ENCODE measurements around the gene ADGRL3.
"Not testable (repeated sequence)": the region's sequence is repeated elsewhere in the genome, so short reads cannot be mapped to it uniquely, and the experiment has no call there.

Gene ADGRL3

DNA sequence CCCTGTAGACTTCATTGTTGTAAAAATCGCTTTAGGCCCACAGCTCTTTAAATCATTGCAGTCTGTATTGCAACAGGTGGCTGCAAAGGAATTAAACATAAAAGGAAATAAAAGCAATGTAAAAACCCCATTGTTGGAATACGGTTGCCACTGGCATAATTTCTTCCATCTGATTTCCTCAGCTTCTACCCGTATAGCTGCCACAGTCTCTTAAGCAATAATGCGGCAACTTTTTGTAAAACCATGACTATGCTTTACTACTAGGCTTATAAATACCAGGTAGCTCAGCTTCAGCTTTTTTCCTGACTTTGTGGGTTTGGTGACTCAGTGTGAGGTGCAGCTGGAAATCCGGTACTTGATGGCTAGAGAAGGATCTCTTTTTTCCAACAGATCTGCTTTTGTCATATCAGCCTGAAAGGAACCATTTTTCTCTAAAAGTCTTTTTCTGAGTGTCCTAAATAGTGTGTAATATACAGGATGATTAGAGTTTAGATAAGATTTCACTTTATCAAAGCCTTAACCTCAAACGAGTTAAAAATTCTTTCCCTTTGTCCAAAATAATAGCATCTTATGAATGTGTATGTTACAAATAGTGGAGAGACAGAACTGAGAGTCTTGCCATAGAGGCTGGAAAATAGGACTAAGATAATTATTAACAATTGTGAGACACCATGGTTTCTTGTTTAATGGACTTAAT is 268.0 kb downstream of the ADGRL3 start:
- peak; percentile 39 for DNase-seq (ENCODE audit: low spot score)
- peak; percentile 58 for FAIRE-seq

DNA sequence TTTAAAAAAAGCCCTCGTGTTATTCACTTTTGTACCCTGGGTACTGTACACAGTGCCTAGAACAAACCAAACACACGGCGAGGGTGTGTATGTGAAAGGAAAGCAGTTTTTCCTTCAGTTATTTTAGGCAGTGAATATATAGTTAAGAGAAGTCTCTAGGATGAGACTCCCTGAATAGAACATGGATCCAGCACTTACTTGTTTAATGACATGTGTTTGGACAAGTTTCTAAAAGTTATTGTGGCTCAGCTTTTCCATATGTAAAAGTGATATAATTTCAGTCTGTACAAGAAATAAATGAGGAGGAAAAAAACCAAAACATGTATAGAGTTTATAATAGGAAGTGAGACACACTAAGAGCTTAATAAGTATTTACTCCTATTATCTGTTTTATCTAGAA is 273.2 kb downstream of the ADGRL3 start:
- FAIRE-seq: no peak
- DNase-seq (ENCODE audit: low spot score): no peak

DNA sequence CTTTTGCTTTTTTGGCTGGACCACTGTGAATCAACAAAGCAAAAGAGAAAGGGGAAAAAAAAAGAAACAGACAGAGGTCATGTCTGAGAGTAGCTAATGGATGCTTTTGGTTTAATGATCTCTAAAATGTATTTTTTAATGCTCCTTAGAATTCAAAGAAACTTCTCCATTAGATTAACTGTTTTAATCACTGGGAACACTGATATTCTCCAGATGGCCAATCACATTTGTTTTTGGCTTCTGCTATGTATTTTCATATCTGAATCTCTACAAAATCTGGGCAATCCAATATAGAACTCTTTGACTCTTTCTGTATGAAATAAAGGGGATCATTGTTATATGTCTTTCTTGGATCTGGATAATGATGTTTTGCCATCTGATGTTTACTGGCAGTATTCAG is 278.2 kb downstream of the ADGRL3 start:
- DNase-seq (ENCODE audit: low spot score) (no peak), FAIRE-seq (no peak)

DNA sequence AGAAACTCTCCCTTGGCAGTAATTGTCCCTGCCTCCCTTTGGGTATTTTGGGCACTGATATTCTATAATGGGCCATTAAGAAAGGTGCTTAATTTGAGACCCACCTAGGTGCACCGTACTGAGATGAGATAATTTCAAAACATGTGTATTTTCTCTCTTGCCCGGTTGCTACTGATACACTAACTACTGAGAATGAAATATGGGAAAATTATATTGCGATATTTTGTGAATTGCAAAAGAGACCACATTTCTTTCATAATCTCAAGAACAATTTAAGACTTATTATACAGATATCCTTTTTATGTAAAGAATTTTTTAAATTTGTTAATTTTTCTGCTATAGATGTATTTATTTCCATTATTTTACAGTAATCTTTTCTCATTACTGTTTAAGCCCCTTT is 284.9 kb downstream of the ADGRL3 start:
- FAIRE-seq (no peak), DNase-seq (ENCODE audit: low spot score) (no peak)

DNA sequence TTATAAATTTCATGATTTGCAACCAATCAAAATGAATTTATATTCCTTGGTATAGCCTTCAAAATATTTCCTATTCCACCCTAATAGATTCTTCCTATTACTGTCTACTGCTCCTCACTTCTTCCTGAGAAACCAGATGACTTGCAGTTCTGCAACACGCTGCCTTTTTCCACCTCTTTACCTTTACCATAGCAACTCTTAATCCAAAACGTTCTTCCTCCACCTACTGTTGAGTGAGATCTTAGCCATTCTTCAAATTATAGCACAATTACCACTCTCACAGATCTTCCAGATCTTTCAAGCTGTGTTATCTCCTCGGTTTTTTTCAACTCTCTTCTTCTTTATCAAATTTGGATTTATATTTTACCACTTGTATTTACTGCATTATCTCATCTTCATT is 289.8 kb downstream of the ADGRL3 start:
- no peak for FAIRE-seq
- no peak for DNase-seq (ENCODE audit: low spot score)

DNA sequence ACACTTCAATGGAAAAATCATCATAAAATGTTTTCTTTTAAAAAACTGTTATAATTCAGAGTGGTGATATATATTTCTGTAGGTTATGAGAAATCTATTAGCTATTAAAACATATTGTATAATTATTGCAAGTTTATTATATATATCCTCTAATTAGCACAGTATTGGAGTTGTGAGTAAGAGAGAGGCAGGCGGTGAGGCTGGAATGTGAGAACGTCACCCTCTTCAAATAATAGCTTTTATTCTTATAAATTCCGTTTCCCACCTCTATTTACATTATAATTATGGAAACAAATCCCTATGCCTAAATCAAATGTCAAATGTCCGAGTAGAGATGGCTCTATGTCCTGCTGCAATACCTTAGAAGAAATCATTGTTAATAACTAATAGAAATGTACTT is 292.9 kb downstream of the ADGRL3 start:
- FAIRE-seq: no peak
- no peak for DNase-seq (ENCODE audit: low spot score)

DNA sequence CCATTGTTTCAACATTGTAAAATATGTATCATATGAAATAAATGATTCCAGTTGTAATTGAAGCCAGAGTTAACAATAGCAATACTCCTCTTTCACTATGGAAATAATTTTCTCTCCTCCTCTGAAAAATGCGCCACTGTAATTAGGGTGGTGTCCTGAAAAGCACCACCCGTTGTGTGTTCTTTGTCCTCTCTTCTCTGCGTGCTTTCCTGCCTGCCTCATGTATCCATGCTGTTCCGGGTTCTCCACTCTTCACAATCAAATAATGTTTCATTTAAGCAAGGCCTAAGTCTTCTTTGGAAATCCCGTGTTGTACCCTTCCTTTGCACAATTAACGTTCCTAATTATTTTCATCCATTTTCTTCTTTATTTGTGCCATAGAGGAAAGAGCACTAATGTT is 293.3 kb downstream of the ADGRL3 start:
- FAIRE-seq: no peak
- no peak for DNase-seq (ENCODE audit: low spot score)

DNA sequence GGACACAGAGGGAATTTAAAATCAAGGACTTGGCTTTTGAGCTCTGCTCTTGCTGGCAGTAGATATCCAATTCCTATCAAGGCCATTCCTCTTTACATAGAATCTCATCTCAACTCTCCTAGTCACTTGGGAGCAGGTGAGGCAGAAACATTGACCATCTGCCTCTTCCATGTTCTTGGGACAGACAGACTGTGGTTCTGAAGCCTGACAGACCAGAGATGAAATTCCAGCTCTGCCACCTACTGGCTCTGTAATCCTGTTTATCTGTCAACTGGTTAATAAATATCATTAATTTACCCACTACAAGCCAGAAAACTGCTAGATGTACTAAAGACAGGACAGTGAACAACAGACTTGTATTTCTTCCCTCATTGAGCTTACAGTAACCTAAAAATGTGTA is 300.8 kb downstream of the ADGRL3 start:
- DNase-seq (ENCODE audit: low spot score): no peak
- FAIRE-seq: no peak

DNA sequence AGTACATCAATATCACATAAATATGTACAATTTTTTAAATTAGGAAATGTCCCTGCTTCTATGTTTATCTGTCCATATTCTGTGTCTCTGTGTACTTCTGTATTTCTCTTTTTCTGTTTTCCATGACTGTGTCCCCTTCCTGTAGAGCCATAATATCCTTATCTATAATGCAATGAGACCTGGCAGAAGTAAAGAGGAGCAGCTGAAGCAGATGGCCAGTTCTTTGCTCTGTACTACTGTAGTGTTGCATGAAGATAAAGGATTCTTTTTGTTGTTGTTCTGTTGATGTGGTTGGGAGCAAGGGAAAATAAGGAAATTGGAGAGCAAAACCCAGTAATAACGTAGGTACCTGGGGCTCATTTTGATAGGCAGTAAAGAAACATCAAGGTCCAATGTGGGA is 301.7 kb downstream of the ADGRL3 start:
- no peak for DNase-seq (ENCODE audit: low spot score)
- FAIRE-seq: no peak

DNA sequence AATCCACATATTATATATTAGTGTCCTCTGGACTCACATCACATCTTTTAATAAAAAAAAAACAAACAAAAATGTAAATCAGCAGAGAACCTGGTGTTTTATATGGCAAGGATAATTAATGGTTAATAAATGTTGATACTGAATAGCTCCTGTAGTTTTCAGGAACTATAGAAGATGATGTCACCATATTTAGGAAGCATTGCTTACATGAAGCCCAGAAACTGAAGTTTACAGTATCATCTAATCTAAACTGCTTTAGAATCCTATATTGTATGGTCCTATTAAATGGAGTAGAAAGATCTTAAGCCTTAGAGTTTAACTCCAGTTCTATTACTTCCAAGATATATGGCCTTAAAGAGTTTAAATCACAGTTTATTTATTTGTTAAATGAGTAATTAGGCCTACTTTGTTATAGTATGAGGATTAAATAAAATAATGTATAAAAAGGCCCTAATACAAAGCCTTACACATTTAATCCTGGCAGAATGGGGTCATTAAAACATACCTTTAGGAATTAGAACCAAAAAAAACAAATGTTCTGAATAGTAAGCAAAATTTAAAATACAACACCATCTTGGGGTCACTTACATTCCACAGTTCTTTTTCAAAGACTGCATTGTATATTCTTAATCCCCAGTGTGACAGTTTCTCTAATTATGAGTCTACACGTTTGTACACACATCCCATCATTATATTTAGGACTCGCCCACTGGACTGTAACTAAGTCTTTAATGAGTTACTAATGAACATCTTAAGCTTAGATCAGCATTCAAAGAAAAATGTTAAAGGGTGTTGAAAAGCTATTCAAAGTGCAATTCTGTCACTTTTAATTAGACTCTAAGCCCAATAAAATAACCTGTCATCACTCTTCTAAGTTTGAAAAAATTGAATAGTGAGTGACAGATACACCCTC is 305.9 kb downstream of the ADGRL3 start:
- FAIRE-seq: no peak
- DNase-seq (ENCODE audit: low spot score): no peak

DNA sequence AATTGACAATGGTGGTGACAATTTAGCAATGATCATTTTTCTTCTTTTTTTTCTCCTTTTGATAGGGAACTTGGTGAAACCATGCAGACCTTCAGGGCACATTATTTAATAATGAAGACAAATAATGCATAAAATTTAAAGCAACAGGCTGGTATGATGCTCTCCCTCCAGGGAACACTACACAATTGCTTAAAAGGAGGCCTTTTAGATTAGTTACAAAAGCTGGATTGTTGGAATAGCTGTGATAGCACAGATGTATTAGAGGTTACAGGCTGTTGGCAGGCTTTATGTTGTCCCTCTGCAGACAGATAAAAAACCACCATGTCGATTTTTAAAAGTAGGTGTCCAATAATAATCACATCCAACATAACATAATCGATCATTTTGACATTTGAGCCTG is 307.0 kb downstream of the ADGRL3 start:
- no peak for FAIRE-seq
- DNase-seq (ENCODE audit: low spot score): no peak

DNA sequence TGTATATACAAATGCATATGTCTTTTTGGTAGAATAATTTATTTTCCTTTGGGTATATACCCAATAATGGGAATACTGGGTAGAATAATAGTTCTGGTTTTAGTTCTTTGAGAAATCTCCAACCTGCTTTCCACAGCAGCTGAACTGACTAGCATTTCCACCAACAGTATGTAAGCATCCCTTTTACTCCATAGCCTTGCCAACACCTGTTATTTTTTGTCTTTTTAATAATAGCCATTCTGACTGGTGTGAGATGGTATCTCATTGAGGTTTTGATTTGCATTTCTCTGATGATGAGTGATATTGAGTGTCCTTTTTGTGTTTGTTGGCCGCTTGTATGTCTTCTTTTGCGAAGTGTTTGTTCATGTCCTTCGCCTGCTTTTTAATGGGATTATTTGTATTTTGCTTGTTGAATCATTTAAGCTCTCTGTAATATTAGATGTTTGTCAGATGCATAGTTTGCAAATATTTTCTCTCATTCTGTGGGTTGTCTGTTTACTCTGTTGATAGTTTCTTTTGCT is 309.7 kb downstream of the ADGRL3 start:
- not testable (repeated sequence) for FAIRE-seq; DNase-seq (ENCODE audit: low spot score)

DNA sequence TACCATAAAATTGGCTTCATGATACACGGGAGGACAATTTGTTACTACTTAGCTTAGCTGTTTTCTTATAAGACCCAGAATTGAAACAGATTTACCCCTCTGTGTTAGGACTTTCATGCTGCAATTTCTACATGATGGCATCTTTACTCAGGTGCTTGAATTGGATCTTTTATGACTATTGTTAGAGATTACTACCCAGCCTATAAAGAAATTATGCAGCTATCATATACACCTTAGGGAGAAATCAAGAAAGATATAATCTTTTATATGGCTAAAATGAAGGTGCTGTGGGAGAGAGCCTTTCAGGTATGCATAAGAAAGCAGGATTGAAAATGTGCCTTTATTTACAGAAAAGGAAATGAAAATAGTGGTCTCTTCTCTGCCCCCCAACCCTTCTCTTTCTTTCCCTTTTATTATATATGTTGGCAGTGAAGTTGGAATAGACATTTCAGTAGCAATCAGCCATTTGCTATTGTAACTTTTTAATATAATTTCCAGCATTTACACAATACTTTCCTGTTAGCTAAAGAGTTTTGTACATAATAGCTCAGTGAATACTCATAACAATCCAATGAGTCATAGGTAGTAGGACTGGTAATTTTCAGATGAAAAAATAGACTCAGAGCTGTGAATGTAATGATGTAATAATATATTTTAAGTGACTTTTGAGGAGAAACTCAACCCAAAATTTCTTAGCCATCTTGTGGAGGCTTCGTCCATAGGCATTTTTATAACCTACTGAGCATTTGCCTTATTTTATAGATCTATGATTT is 311.8 kb downstream of the ADGRL3 start:
- DNase-seq (ENCODE audit: low spot score): no peak

DNA sequence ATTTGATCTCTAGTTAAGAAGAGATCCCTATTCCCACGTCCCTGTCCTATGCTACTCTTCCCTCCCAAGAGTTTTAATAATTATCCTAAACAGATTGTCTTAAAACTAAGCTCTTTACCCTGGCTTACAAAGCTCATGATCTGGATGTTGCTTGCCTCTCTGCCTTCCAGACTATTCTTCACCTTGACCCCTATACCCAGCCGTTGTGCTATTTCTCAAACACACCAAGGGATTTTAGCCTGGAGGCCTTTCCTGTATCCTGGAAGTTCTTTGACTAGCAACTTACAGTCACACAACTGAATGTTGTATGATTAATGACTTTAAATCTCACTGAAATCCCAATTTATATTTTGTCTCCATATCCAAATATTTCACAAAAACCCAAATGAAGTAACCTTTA is 314.9 kb downstream of the ADGRL3 start:
- no peak for DNase-seq (ENCODE audit: low spot score)
- no peak for FAIRE-seq

More for the DNA sequence above, 311.8 kb downstream of the ADGRL3 start:
- FAIRE-seq: no peak

DNA sequence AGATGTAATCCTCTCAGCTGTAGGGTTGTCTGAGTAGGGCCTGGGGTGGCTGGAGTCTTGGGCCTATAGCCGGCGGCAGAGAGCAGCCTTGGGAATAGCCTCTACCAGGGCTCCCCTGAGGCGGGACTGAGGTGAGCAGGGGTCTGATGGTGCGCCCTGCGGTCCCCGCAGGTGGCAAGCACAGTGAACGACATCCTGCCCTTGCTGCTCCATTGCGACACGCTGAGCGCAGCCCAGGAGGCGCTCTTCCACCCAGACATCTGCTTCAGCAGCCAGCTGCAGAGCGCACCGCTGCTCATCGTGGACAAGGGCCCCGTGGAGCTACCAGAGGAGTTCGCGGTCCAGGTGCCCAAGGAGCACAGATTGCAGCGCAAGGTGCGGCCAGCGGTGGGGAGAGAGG is 317.0 kb downstream of the ADGRL3 start:
- FAIRE-seq: no peak
- no peak for DNase-seq (ENCODE audit: low spot score)

DNA sequence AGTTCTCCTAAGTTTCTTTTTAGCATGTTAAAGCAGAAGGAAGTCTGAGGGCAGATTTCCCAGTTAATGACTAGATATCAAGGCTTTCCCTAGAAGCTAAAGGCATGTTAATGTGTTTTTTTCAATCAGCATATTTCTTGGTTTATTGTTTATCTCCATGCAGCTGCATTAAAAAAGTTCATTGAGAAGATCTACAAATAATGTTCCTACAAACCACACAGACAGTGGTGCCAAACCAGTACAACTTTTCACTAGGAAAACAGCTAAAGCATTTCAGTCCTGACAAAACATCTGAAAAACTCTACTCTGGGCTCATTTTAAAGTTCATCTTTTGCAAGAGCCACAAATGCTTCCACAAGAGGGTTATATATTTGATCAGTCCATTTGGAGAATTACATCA is 320.0 kb downstream of the ADGRL3 start:
- no peak for FAIRE-seq
- DNase-seq (ENCODE audit: low spot score): no peak

DNA sequence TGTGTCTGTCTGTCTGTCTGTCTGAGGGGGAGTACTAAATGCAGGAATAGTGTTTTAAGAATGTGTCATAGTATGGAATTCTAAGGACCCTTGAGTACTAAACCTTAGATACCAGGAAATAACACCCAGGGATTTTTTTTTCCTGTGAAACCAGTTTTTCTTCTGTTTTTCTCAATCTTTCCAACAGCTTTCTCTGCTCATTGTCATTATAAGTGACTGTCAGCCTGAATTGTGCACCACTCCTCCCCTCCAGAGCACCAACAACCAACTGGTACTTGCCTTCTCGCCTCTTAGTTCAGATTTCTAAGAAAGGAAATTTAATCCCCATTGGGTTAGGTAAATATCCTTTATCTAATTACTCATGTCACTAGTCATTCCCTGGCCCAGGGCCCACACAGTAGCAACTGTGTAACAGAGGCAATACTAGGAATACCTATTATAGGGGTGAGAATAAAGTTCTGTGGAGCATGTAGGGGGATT is 320.6 kb downstream of the ADGRL3 start:
- DNase-seq (ENCODE audit: low spot score) (no peak), FAIRE-seq (no peak)

DNA sequence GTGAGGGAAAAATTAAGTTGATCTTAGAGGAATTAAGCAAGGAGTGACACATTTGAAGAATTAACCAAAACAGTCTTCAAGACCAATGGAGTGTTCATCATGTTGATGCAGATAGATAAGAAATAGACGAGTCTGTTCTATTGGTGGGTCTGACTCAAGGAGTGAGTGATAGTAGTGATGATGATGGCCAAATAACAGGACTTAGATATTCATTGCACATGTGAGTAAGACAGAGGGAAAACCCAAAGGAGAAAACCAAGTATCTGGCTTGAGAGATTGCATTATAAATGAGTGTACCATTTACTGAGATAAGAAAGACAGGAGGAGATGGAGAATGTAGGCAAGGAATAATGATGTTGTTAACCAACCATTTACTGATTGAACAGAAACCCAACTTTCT is 321.3 kb downstream of the ADGRL3 start:
- FAIRE-seq (no peak), DNase-seq (ENCODE audit: low spot score) (peak; percentile 11)

DNA sequence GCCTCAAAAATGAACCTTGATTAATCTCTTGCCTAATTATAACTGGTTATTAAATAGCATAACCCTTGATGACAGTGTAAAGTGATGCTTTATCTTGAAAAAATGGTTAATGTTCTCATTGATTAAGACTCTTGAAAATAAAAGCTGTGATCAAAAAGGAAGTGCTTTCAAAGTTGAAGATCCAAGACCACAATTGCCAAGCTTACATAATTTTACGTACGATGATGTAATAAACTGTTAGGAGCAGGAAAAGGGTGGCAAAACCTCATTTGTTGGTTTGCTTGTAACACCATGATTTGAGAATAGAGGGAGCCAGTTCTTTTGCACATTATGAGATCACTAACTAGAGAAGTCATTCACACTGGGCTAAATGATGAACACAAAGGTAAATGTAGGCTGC is 322.2 kb downstream of the ADGRL3 start:
- no peak for DNase-seq (ENCODE audit: low spot score)
- FAIRE-seq: no peak

DNA sequence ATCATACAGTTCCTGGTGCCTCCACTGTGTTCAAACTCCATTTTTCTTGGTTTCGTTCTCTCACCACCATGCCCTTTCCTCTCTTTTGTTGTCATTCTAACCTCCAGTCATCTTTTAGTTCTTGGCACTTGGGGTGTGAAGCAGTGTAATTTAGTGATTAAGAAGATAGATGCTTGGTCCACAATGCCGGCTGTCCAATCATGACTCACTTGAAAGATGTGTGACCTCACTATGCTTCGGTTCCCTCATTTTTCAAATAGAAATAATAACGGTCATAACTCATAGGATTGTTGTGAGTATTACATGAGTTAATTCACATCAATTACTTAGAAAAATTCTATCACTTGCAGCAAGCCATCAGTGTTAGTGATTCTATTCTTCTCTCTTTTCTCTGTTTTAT is 327.8 kb downstream of the ADGRL3 start:
- DNase-seq (ENCODE audit: low spot score): no peak
- no peak for FAIRE-seq

DNA sequence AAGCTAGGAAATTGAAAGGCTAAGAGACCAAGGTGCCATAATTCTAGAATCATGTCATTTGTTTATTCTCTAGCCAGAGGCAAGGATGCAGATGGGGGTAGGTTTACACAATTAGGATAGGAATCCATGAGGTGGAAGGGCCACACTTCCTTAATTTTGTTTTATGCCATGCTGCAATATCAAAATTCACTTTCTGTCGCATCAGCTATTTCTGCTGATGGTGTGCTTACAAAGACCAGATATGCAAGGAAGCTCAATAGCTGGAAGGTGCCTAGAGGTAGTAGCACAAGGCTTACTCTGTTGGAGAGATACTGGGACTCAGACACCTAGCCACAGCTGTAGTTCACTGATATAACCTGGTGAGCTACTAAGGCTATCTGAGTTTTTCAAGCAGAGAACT is 328.5 kb downstream of the ADGRL3 start:
- FAIRE-seq (no peak), DNase-seq (ENCODE audit: low spot score) (no peak)

DNA sequence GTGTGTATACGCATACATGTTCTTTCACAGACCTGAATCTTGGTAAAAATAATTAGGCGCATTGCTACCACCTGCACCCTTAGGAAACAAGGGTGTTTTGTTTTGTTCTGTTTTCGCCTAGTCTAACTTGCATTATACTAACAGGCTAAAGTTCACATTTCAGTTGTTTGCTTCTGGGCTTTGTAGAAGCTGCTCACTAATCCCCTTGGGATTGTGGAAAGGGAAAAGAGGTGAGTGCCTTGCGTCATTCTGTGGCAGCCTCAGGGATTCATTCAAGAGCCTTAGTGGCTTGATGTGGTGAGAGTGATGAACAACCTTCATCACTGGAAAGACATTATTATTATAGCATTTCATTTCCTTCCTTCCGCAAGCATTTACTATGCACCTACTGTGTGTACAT is 331.1 kb downstream of the ADGRL3 start:
- FAIRE-seq (no peak), DNase-seq (ENCODE audit: low spot score) (no peak)

Measured in RCC 7860 (cell line).